SH-SY5Y (cell line): ENCODE measurements around the gene EXOC3.

Source experiments
- GATA2 ChIP-seq: IDR thresholded peaks from 2 replicates; pipeline ENCODE4 v1.6.1; 2011; ENCODE audit warnings: mild to moderate bottlenecking, low read depth, low read length
- GATA3 ChIP-seq: IDR thresholded peaks from 2 replicates; pipeline ENCODE4 v1.6.1; 2011; ENCODE audit warnings: low read depth, mild to moderate bottlenecking, low read length, moderate library complexity

DNA sequence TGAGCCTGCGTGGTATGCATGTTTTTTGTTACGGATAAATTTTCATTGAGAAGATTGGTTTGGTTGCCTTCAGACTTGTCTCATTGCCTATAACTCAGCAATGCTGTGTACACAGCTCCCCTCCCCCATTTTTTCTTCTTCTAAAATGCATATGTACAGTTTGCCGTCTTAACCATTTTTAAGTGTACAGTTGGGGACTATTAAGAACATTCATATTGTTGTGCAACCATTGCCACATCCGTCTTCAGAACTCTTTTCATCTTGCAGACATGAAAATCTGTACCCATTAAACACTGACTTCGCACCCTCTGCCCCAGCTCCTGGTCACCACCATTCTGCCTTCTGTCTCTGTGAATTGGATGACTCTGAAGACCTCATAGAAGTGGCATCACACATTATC, 6.2 kb downstream of the EXOC3 start:
- TF ChIP-seq GATA2 (no peak), GATA3 (no peak)
